ENCODE results near the gene TP53TG3. TPM values are rescaled to one million over a fixed set of nuclear protein-coding genes. Genes with fewer than 3 reads are reported as not detected.
"Not testable (repeated sequence)": the region's sequence is repeated elsewhere in the genome, so short reads cannot be mapped to it uniquely, and the experiment has no call there.

Gene TP53TG3
- total RNA-seq (not detected), polyA plus RNA-seq (not detected)

- H3K4me1 ChIP-seq (ENCODE audit: control insufficient read depth, insufficient read depth, low read length, poor library complexity, severe bottlenecking); H3K27me3 ChIP-seq (ENCODE audit: control insufficient read depth, insufficient read depth, low read length); H3K27me3 Mint-ChIP-seq; H3K27ac ChIP-seq (ENCODE audit: insufficient read depth, low read length, poor library complexity, severe bottlenecking); H3K4me1 Mint-ChIP-seq; H3K27ac Mint-ChIP-seq; H3K4me3 Mint-ChIP-seq; DNase-seq; H3K36me3 ChIP-seq (ENCODE audit: control insufficient read depth, insufficient read depth, low read length); H3K9me3 Mint-ChIP-seq; H3K4me3 ChIP-seq (ENCODE audit: low read depth, low read length); H3K36me3 Mint-ChIP-seq; H3K9me3 ChIP-seq (ENCODE audit: control insufficient read depth in 2 of 2, low read length in 2 of 2); ATAC-seq (ENCODE audit: low read depth in 2 of 2): not testable (repeated sequence)
These were observed at the start of gene TP53TG3 for GRCh38 chr16:32676065-32676464. Gene TP53TG3, minus strand, starts transcription at chr16:32676165. Its CDS starts 68 bp downstream, at chr16:32676097.

- ATAC-seq (ENCODE audit: low read depth in 2 of 2); H3K27me3 Mint-ChIP-seq; H3K4me1 Mint-ChIP-seq; H3K4me3 ChIP-seq (ENCODE audit: low read depth, low read length); H3K36me3 ChIP-seq (ENCODE audit: control insufficient read depth, insufficient read depth, low read length); H3K4me1 ChIP-seq (ENCODE audit: control insufficient read depth, insufficient read depth, low read length, poor library complexity, severe bottlenecking); DNase-seq; H3K27ac ChIP-seq (ENCODE audit: insufficient read depth, low read length, poor library complexity, severe bottlenecking); H3K36me3 Mint-ChIP-seq; H3K4me3 Mint-ChIP-seq; H3K27ac Mint-ChIP-seq; H3K9me3 Mint-ChIP-seq; H3K27me3 ChIP-seq (ENCODE audit: control insufficient read depth, insufficient read depth, low read length); H3K9me3 ChIP-seq (ENCODE audit: control insufficient read depth in 2 of 2, low read length in 2 of 2): not testable (repeated sequence)
These were observed 25.1 kb downstream of the TP53TG3 start for GRCh38 chr16:32650876-32651275.

GRCh38 chr16:32647562-32647961, 28.4 kb downstream of the TP53TG3 start:
- not testable (repeated sequence) for H3K4me3 ChIP-seq (ENCODE audit: low read depth, low read length); H3K27ac ChIP-seq (ENCODE audit: insufficient read depth, low read length, poor library complexity, severe bottlenecking); DNase-seq; H3K4me3 Mint-ChIP-seq; H3K36me3 ChIP-seq (ENCODE audit: control insufficient read depth, insufficient read depth, low read length); ATAC-seq (ENCODE audit: low read depth in 2 of 2); H3K4me1 ChIP-seq (ENCODE audit: control insufficient read depth, insufficient read depth, low read length, poor library complexity, severe bottlenecking); H3K27ac Mint-ChIP-seq; H3K27me3 ChIP-seq (ENCODE audit: control insufficient read depth, insufficient read depth, low read length); H3K4me1 Mint-ChIP-seq; H3K9me3 ChIP-seq (ENCODE audit: control insufficient read depth in 2 of 2, low read length in 2 of 2); H3K36me3 Mint-ChIP-seq; H3K27me3 Mint-ChIP-seq
- H3K9me3 Mint-ChIP-seq, result peaks cover 0 to 17% (median 6%) of the 10 kb centered on the region in 7 donors

DNA sequence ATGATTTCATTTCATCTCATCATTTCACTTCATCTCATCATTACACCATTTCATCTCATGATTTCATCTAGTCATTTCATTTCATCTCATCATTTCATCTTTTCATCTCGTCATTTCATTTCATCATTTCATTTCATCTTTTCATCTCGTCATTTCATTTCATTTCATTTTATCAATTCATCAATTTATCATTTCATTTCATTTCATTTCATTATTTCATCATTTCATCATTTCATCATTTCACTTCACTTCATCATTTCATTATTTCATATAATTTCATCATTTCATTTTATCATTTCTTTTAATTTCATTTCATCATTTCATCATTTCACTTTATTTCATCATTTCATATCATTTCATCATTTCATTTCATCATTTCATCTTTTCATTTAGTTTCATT, 29.2 kb downstream of the TP53TG3 start:
- not testable (repeated sequence) for H3K9me3 ChIP-seq (ENCODE audit: control insufficient read depth in 2 of 2, low read length in 2 of 2); H3K36me3 Mint-ChIP-seq; H3K4me3 Mint-ChIP-seq; ATAC-seq (ENCODE audit: low read depth in 2 of 2); H3K4me1 Mint-ChIP-seq; H3K27me3 Mint-ChIP-seq; H3K27me3 ChIP-seq (ENCODE audit: control insufficient read depth, insufficient read depth, low read length); H3K27ac ChIP-seq (ENCODE audit: insufficient read depth, low read length, poor library complexity, severe bottlenecking); DNase-seq; H3K27ac Mint-ChIP-seq; H3K4me3 ChIP-seq (ENCODE audit: low read depth, low read length); H3K4me1 ChIP-seq (ENCODE audit: control insufficient read depth, insufficient read depth, low read length, poor library complexity, severe bottlenecking); H3K36me3 ChIP-seq (ENCODE audit: control insufficient read depth, insufficient read depth, low read length)
- peaks cover 0 to 17% (median 6%) of the 10 kb centered on the region in 7 donors for H3K9me3 Mint-ChIP-seq

DNA sequence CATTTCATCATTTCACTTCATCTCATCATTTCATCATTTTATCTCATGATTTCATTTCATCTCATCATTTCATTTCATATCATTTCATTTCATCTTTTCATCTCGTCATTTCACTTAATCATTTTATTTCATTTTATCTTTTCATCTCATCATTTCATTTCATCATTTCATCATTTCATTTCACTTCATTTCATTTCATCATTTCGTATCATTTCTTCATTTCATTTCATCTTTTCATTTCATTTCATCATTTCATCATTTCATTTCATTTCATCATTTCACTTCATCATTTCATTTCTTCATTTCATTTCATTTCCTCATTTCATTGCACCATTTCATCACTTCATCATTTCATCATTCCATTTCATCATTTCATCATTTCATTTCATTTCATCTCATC, 29.8 kb downstream of the TP53TG3 start:
- not testable (repeated sequence) for H3K4me1 ChIP-seq (ENCODE audit: control insufficient read depth, insufficient read depth, low read length, poor library complexity, severe bottlenecking); DNase-seq; H3K36me3 ChIP-seq (ENCODE audit: control insufficient read depth, insufficient read depth, low read length); H3K4me3 Mint-ChIP-seq; H3K4me3 ChIP-seq (ENCODE audit: low read depth, low read length); H3K27ac Mint-ChIP-seq; H3K27ac ChIP-seq (ENCODE audit: insufficient read depth, low read length, poor library complexity, severe bottlenecking); H3K4me1 Mint-ChIP-seq; H3K9me3 ChIP-seq (ENCODE audit: control insufficient read depth in 2 of 2, low read length in 2 of 2); H3K27me3 ChIP-seq (ENCODE audit: control insufficient read depth, insufficient read depth, low read length); H3K27me3 Mint-ChIP-seq; ATAC-seq (ENCODE audit: low read depth in 2 of 2); H3K36me3 Mint-ChIP-seq
- peaks cover 0 to 17% (median 6%) of the 10 kb centered on the region in 7 donors for H3K9me3 Mint-ChIP-seq

DNA sequence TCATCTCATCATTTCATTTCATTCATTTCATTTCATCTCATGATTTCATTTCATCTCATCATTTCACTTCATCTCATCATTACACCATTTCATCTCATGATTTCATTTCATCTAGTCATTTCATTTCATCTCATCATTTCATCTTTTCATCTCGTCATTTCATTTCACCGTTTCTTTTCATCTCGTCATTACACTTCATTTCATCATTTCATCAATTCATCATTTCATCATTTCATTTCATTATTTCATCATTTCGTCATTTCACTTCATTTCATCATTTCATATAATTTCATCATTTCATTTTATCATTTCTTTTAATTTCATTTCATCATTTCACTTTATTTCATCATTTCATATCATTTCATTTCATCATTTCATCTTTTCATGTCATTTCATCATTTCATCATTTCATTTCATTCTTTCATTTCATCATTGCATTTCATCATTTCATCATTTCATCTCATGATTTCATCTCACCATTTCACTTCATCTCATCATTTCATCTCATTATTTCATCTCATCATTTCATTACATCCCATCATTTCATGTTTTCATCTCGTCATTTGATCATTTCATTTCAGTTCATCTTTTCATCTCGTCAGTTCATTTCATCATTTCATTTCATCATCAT, 30.6 kb downstream of the TP53TG3 start:
- not testable (repeated sequence) for H3K27me3 Mint-ChIP-seq; H3K4me1 Mint-ChIP-seq; H3K36me3 Mint-ChIP-seq; H3K27ac Mint-ChIP-seq; H3K27ac ChIP-seq (ENCODE audit: insufficient read depth, low read length, poor library complexity, severe bottlenecking); H3K27me3 ChIP-seq (ENCODE audit: control insufficient read depth, insufficient read depth, low read length); H3K4me3 Mint-ChIP-seq; ATAC-seq (ENCODE audit: low read depth in 2 of 2); H3K9me3 ChIP-seq (ENCODE audit: control insufficient read depth in 2 of 2, low read length in 2 of 2); H3K4me3 ChIP-seq (ENCODE audit: low read depth, low read length); H3K4me1 ChIP-seq (ENCODE audit: control insufficient read depth, insufficient read depth, low read length, poor library complexity, severe bottlenecking); H3K36me3 ChIP-seq (ENCODE audit: control insufficient read depth, insufficient read depth, low read length); DNase-seq
- H3K9me3 Mint-ChIP-seq, result peaks cover 0 to 17% (median 6%) of the 10 kb centered on the region in 7 donors

DNA sequence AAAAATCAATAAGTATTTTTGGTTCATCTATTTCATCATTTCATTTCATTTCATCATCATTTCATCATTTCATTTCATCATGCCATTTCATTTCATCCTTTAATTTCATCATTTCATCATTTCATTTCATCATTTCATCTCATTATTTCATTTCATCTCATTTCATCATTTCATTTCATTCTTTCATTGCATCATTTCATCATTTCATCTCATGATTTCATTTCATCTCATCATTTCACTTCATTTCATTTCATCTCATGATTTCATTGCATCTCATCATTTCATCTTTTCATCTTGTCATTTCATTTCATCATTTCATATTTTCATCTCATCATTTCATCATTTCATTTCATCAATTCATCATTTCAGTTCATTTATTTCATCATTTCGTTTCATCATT, 31.2 kb downstream of the TP53TG3 start:
- not testable (repeated sequence) for H3K4me1 Mint-ChIP-seq; H3K4me3 ChIP-seq (ENCODE audit: low read depth, low read length); H3K27me3 ChIP-seq (ENCODE audit: control insufficient read depth, insufficient read depth, low read length); H3K4me1 ChIP-seq (ENCODE audit: control insufficient read depth, insufficient read depth, low read length, poor library complexity, severe bottlenecking); H3K4me3 Mint-ChIP-seq; DNase-seq; H3K36me3 Mint-ChIP-seq; H3K9me3 ChIP-seq (ENCODE audit: control insufficient read depth in 2 of 2, low read length in 2 of 2); H3K36me3 ChIP-seq (ENCODE audit: control insufficient read depth, insufficient read depth, low read length); H3K27ac ChIP-seq (ENCODE audit: insufficient read depth, low read length, poor library complexity, severe bottlenecking); H3K27ac Mint-ChIP-seq; H3K27me3 Mint-ChIP-seq; ATAC-seq (ENCODE audit: low read depth in 2 of 2)
- H3K9me3 Mint-ChIP-seq, result peaks cover 0 to 17% (median 6%) of the 10 kb centered on the region in 7 donors

GRCh38 chr16:32637614-32638013, 38.4 kb downstream of the TP53TG3 start:
- H3K4me1 ChIP-seq (ENCODE audit: control insufficient read depth, insufficient read depth, low read length, poor library complexity, severe bottlenecking); H3K27me3 Mint-ChIP-seq; H3K27ac Mint-ChIP-seq; H3K9me3 Mint-ChIP-seq; H3K36me3 Mint-ChIP-seq; H3K9me3 ChIP-seq (ENCODE audit: control insufficient read depth in 2 of 2, low read length in 2 of 2); H3K36me3 ChIP-seq (ENCODE audit: control insufficient read depth, insufficient read depth, low read length); H3K4me1 Mint-ChIP-seq; H3K4me3 ChIP-seq (ENCODE audit: low read depth, low read length); H3K4me3 Mint-ChIP-seq; ATAC-seq (ENCODE audit: low read depth in 2 of 2); H3K27me3 ChIP-seq (ENCODE audit: control insufficient read depth, insufficient read depth, low read length); DNase-seq; H3K27ac ChIP-seq (ENCODE audit: insufficient read depth, low read length, poor library complexity, severe bottlenecking): not testable (repeated sequence)
